ENCODE measurements around the gene INHBC.

INHBC gene

GRCh38 chr12:57454213-57454565 is 19.6 kb downstream of the INHBC start:
- DNase-seq (ENCODE audit: low read depth, low spot score): no peak
- in situ Hi-C loops (cut with HindIII; ENCODE audit: low sequenced_read_pairs): no loop called here
- no peak overlapping the region for H3K4me3 ChIP-seq (ENCODE audit: low read depth, low read length)
- TF ChIP-seq CTCF (IDR thresholded peaks at IDR 0.05; ENCODE audit: low read depth, low read length): no peak

- peak within 1 kb of the TSS; percentile 14 for H3K4me3 ChIP-seq (ENCODE audit: low read depth, low read length)
- DNase-seq (ENCODE audit: low read depth, low spot score): peak; percentile 89
- no peak for TF ChIP-seq CTCF (IDR thresholded peaks at IDR 0.05; ENCODE audit: low read depth, low read length)
- in situ Hi-C loops (cut with HindIII; ENCODE audit: low sequenced_read_pairs): no loop called here
These were observed 20.2 kb downstream of the INHBC start, which contains the start of gene INHBE for GRCh38 chr12:57454566-57455373. Gene INHBE (plus strand): TSS chr12:57455307. CDS start chr12:57455537, 230 bp downstream.

GRCh38 chr12:57455374-57456144 is 21.0 kb downstream of the INHBC start:
- no peak for TF ChIP-seq CTCF (IDR thresholded peaks at IDR 0.05; ENCODE audit: low read depth, low read length)
- in situ Hi-C loops (cut with HindIII; ENCODE audit: low sequenced_read_pairs): no loop called here
- DNase-seq (ENCODE audit: low read depth, low spot score): no peak
- H3K4me3 ChIP-seq (ENCODE audit: low read depth, low read length): peak overlapping the region; percentile 14

GRCh38 chr12:57456145-57456700 is 21.6 kb downstream of the INHBC start:
- in situ Hi-C loops (cut with HindIII; ENCODE audit: low sequenced_read_pairs): no loop called here
- DNase-seq (ENCODE audit: low read depth, low spot score): peak; percentile 41
- peak overlapping the region; percentile 14 for H3K4me3 ChIP-seq (ENCODE audit: low read depth, low read length)
- TF ChIP-seq CTCF (IDR thresholded peaks at IDR 0.05; ENCODE audit: low read depth, low read length): peak; percentile 70

- no peak for TF ChIP-seq CTCF (IDR thresholded peaks at IDR 0.05; ENCODE audit: low read depth, low read length)
- in situ Hi-C loops (cut with HindIII; ENCODE audit: low sequenced_read_pairs): no loop called here
- no peak for DNase-seq (ENCODE audit: low read depth, low spot score)
- peak overlapping the region; percentile 14 for H3K4me3 ChIP-seq (ENCODE audit: low read depth, low read length)
These were observed 22.3 kb downstream of the INHBC start for GRCh38 chr12:57456737-57457490.

GRCh38 chr12:57458665-57459054 is 24.1 kb downstream of the INHBC start:
- in situ Hi-C loops (cut with HindIII; ENCODE audit: low sequenced_read_pairs): no loop called here
- no peak for TF ChIP-seq CTCF (IDR thresholded peaks at IDR 0.05; ENCODE audit: low read depth, low read length)
- no peak for DNase-seq (ENCODE audit: low read depth, low spot score)
- H3K4me3 ChIP-seq (ENCODE audit: low read depth, low read length): peak overlapping the region; percentile 70
